CD4-positive, alpha-beta T cell (primary cell): ENCODE data around the gene TRPM4. TPM values are rescaled to one million over a fixed set of nuclear protein-coding genes. Genes with fewer than 3 reads are reported as not detected.

Experiments used
- ATAC-seq: fragments of 200-7000 bp; cut with Tn5 transposase; one replicate; pipeline ENCODE4 v1.10.0; 2022; ENCODE audit warnings: mild to moderate bottlenecking; ENCODE audit not compliant: poor library complexity
- CTCF ChIA-PET: fragments of 350-600 bp; sonication (Branson Sonifier 250); formaldehyde crosslinking; loops from one replicate; lab custom pipeline; 2021; ENCODE audit warnings: antibody characterized with exemption, inconsistent platforms; lab: Charles Lee
- POLR2A ChIA-PET: fragments of 350-600 bp; sonication (Branson Sonifier 250); formaldehyde crosslinking; loops from one replicate; lab custom pipeline; 2021; ENCODE audit warnings: antibody characterized with exemption, inconsistent platforms; lab: Charles Lee
- DNase-seq, 14 experiments: peaks; one replicate each; pipeline ENCODE4 v3.0.0-alpha.2; 2013 to 2020; ENCODE audit warnings: mixed read lengths in 2 of 14
- H3K27ac ChIP-seq, 2 donors: one replicate each; pipeline versions ENCODE4 v1.5.1 to v1.7.0; 2013; ENCODE audit warnings: low read length in 2 of 2, low read depth in 1 of 2, mild to moderate bottlenecking in 1 of 2
- H3K27me3 ChIP-seq, 2 experiments: 1 replicate in 1 of 2; 2 replicates in 1 of 2; pipeline versions ENCODE4 v1.6.1 to v1.7.0; 2013; ENCODE audit warnings: low read length in 2 of 2, control low read depth in 1 of 2, mild to moderate bottlenecking in 1 of 2, moderate library complexity in 1 of 2; ENCODE audit not compliant: insufficient read depth in 2 of 2, control insufficient read depth in 1 of 2
- H3K36me3 ChIP-seq: one replicate; pipeline ENCODE4 v1.6.1; 2013; ENCODE audit warnings: low read length, control low read depth; ENCODE audit not compliant: insufficient read depth
- H3K4me1 ChIP-seq: one replicate; pipeline ENCODE4 v1.6.1; 2013; ENCODE audit warnings: low read length, control low read depth; ENCODE audit not compliant: insufficient read depth
- H3K4me3 ChIP-seq: one replicate; pipeline ENCODE4 v1.5.1; 2013; ENCODE audit warnings: mild to moderate bottlenecking, low read length, moderate library complexity
- H3K9me3 ChIP-seq, 2 experiments: 1 replicate in 1 of 2; 2 replicates in 1 of 2; pipeline versions ENCODE4 v1.6.1 to v1.7.0; 2013; ENCODE audit warnings: low read length in 2 of 2, mild to moderate bottlenecking in 2 of 2, control low read depth in 1 of 2, moderate library complexity in 1 of 2; ENCODE audit not compliant: control insufficient read depth in 1 of 2, insufficient read depth in 1 of 2
- H3K27ac Mint-ChIP-seq: one replicate; pipeline ENCODE4 v1.8.0; 2020; ENCODE audit warnings: mixed read lengths
- H3K27me3 Mint-ChIP-seq: one replicate; pipeline ENCODE4 v1.8.0; 2021; ENCODE audit warnings: mixed read lengths
- H3K36me3 Mint-ChIP-seq: one replicate; pipeline ENCODE4 v1.8.0; 2021; ENCODE audit warnings: low read depth, mixed read lengths
- H3K4me1 Mint-ChIP-seq: one replicate; pipeline ENCODE4 v1.8.0; 2021; ENCODE audit warnings: low read depth, mixed read lengths
- H3K4me3 Mint-ChIP-seq: one replicate; pipeline ENCODE4 v1.8.0; 2020; ENCODE audit warnings: mild to moderate bottlenecking, mixed read lengths
- H3K9me3 Mint-ChIP-seq: one replicate; pipeline ENCODE4 v1.8.0; 2020; ENCODE audit warnings: mixed read lengths
- CTCF ChIP-seq: fragments of 200-600 bp; IDR thresholded peaks from one replicate; pipeline ENCODE4 v1.8.0; 2022; ENCODE audit warnings: antibody characterized with exemption, mild to moderate bottlenecking
- intact Hi-C, 2 experiments: fragments of 100-400 bp; cut with DNase I in 1 of 2; cut with micrococcal nuclease in 1 of 2; formaldehyde crosslinking; loops; one replicate each; pipeline versions ENCODE4 v1.15.1 to v1.9.0; 2023 to 2025; cut with DNase I, micrococcal nuclease
- total RNA-seq, 174 experiments: library from RNA in 2 of 174; stranded (reverse) in 2 of 174; gene quantifications; one replicate each; pipeline ENCODE4 v1.2.3 and lab custom pipeline; 2021 to 2026

TRPM4 gene
- total RNA-seq, 2 experiments from 2014 or later: not detected

- no peak for TF ChIP-seq CTCF
- Mint-ChIP-seq H3K4me3 (no peak overlapping the region), H3K27ac (no peak overlapping the region), H3K27me3 (peaks cover 48% of the 10 kb centered on the region), H3K4me1 (peaks cover 7% of the 10 kb centered on the region), H3K9me3 (no peaks in the 10 kb centered on the region), H3K36me3 (no peaks in the 10 kb centered on the region)
- no peak for ATAC-seq
- DNase-seq: no peak
- Histone ChIP-seq H3K4me3 (no peak overlapping the region), H3K9me3 (peaks cover 0 to 12% of the 10 kb centered on the region in 2 experiments), H3K4me1 (peaks cover 12% of the 10 kb centered on the region), H3K27ac (no peak overlapping the region), H3K27me3 (peaks cover 18 to 24% of the 10 kb centered on the region in 2 experiments), H3K36me3 (no peaks in the 10 kb centered on the region)
- POLR2A ChIA-PET: no interaction called here
- CTCF ChIA-PET: no interaction called here
- intact Hi-C loops: no loop called here
Observed at GRCh38 chr19:49161987-49162386, 4.4 kb downstream of the TRPM4 start.

- intact Hi-C loops: loop anchor here in 1 of 2 experiments (5.0 kb wide), 1 partner anchor 1542 kb away; no protein-coding TSS in a partner anchor
Observed at GRCh38 chr19:49165111-49165750, 7.6 kb downstream of the TRPM4 start.

GRCh38 chr19:49165865-49166301, 8.3 kb downstream of the TRPM4 start:
- no peak overlapping the region for H3K4me3 ChIP-seq
- Mint-ChIP-seq H3K27me3 (peaks cover 25% of the 10 kb centered on the region), H3K27ac (no peak overlapping the region), H3K9me3 (no peaks in the 10 kb centered on the region), H3K4me1 (no peaks in the 10 kb centered on the region), H3K36me3 (no peaks in the 10 kb centered on the region), H3K4me3 (no peak overlapping the region)
- no peak for TF ChIP-seq CTCF
- no peaks in the 10 kb centered on the region for H3K4me1 ChIP-seq
- POLR2A ChIA-PET: no interaction called here
- intact Hi-C loops: loop anchor here in 1 of 2 experiments (5.0 kb wide), 1 partner anchor 1541 kb away; no protein-coding TSS in a partner anchor
- no peak overlapping the region for H3K27ac ChIP-seq
- no peak for ATAC-seq
- H3K9me3 ChIP-seq: no peaks in the 10 kb centered on the region
- no peaks in the 10 kb centered on the region for H3K36me3 ChIP-seq
- CTCF ChIA-PET: no interaction called here
- DNase-seq: no peak
- H3K27me3 ChIP-seq: no peaks in the 10 kb centered on the region

More at GRCh38 chr19:49165111-49165750, 7.6 kb downstream of the TRPM4 start:
- Histone ChIP-seq H3K9me3 (peaks cover 0 to 4% of the 10 kb centered on the region in 2 experiments), H3K27me3 (peaks cover 0 to 4% of the 10 kb centered on the region in 2 experiments), H3K4me1 (no peaks in the 10 kb centered on the region), H3K4me3 (no peak overlapping the region), H3K27ac (no peak overlapping the region), H3K36me3 (no peaks in the 10 kb centered on the region)
- peaks cover 26% of the 10 kb centered on the region for H3K27me3 Mint-ChIP-seq
- no peak overlapping the region for H3K4me3 Mint-ChIP-seq
- H3K9me3 Mint-ChIP-seq: no peaks in the 10 kb centered on the region
- no peaks in the 10 kb centered on the region for H3K36me3 Mint-ChIP-seq
- TF ChIP-seq CTCF: no peak
- CTCF ChIA-PET: interaction anchor here (0.8 kb wide), 1 partner anchor 67 kb away, joined by 3 read pairs; no protein-coding TSS in a partner anchor
- DNase-seq (no peak), ATAC-seq (no peak)
- no peaks in the 10 kb centered on the region for H3K4me1 Mint-ChIP-seq
- H3K27ac Mint-ChIP-seq: no peak overlapping the region
- POLR2A ChIA-PET: no interaction called here
